ENCODE results near the gene SWAP70. TPM values are rescaled to one million over a fixed set of nuclear protein-coding genes. Genes with fewer than 3 reads are reported as not detected.
A peak's percentile ranks its signal among the peaks of the same experiment; 100 is the strongest.

The SWAP70 gene
- total and polyA plus RNA-seq, 2 of the 8 experiments (the other 6 are each of a cell fraction or from before 2014, with no cell fraction given), result 14.8 to 37.5 TPM

- TF ChIP-seq CHD7 (IDR thresholded peaks at IDR 0.05; ENCODE audit: insufficient replicate concordance, low read length) (no peak), SP2 (IDR thresholded peaks at IDR 0.05; ENCODE audit: low read length) (no peak), EZH2 (IDR thresholded peaks at IDR 0.05; ENCODE audit: low read depth, low read length, severe bottlenecking) (no peak), POLR2A (IDR thresholded peaks at IDR 0.05; ENCODE audit: control extremely low read depth in 1 of 2, low read depth in 2 of 2, low read length in 2 of 2) (peak in 1 of 2 experiments; percentile 63; a peak in 2 of 3 replicates), SIX5 (IDR thresholded peaks at IDR 0.05; ENCODE audit: low read depth, low read length) (no peak), JUN (IDR thresholded peaks at IDR 0.05; ENCODE audit: low read depth, low read length) (no peak), ASH2L (IDR thresholded peaks at IDR 0.05; ENCODE audit: low read length) (peak; percentile 21), KDM4A (IDR thresholded peaks at IDR 0.05; ENCODE audit: low read depth, low read length, severe bottlenecking) (no peak), MAX (IDR thresholded peaks at IDR 0.05) (no peak), BRCA1 (IDR thresholded peaks at IDR 0.05; ENCODE audit: low read depth, low read length) (no peak)
- TF ChIP-seq, protein P1, sequence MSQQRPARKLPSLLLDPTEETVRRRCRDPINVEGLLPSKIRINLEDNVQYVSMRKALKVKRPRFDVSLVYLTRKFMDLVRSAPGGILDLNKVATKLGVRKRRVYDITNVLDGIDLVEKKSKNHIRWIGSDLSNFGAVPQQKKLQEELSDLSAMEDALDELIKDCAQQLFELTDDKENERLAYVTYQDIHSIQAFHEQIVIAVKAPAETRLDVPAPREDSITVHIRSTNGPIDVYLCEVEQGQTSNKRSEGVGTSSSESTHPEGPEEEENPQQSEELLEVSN (IDR thresholded peaks at IDR 0.05), result no peak
Observed at GRCh38 chr11:9663699-9664275, at the start of gene SWAP70 (continued).
